ENCODE measurements around the gene CNFN.

Gene CNFN

GRCh38 chr19:42370626-42371175, 19.4 kb downstream of the CNFN start:
- DNase-seq = no peak

GRCh38 chr19:42370068-42370520, 20.0 kb downstream of the CNFN start:
- no peak for DNase-seq

- DNase-seq = no peak
Observed at GRCh38 chr19:42369433-42370067, 20.5 kb downstream of the CNFN start.

GRCh38 chr19:42368765-42369164, 21.3 kb downstream of the CNFN start:
- no peak for DNase-seq

GRCh38 chr19:42368360-42368759, 21.7 kb downstream of the CNFN start:
- DNase-seq = no peak

- DNase-seq = no peak
Observed at GRCh38 chr19:42367929-42368328, 22.2 kb downstream of the CNFN start.

GRCh38 chr19:42366673-42367072, 23.4 kb downstream of the CNFN start:
- no peak for DNase-seq

- no peak for DNase-seq
Observed at GRCh38 chr19:42363614-42364346, 26.3 kb downstream of the CNFN start.

- DNase-seq = no peak
Observed at GRCh38 chr19:42362891-42363440, 27.1 kb downstream of the CNFN start.

GRCh38 chr19:42362342-42362741, 27.8 kb downstream of the CNFN start:
- DNase-seq = no peak

GRCh38 chr19:42361545-42361910, 28.6 kb downstream of the CNFN start:
- DNase-seq = no peak

GRCh38 chr19:42360787-42361544, 29.1 kb downstream of the CNFN start:
- DNase-seq = no peak

- DNase-seq = no peak
Observed at GRCh38 chr19:42357290-42357689, 32.8 kb downstream of the CNFN start.

GRCh38 chr19:42356686-42357085, 33.4 kb downstream of the CNFN start:
- DNase-seq = no peak

- no peak for DNase-seq
Observed at GRCh38 chr19:42355896-42356295, 34.2 kb downstream of the CNFN start.

- no peak for DNase-seq
Observed at GRCh38 chr19:42353341-42354015, 36.6 kb downstream of the CNFN start.

GRCh38 chr19:42352301-42353259, 37.5 kb downstream of the CNFN start:
- DNase-seq = no peak

- no peak for DNase-seq
Observed at GRCh38 chr19:42351079-42351735, 38.9 kb downstream of the CNFN start.

GRCh38 chr19:42350417-42350816, 39.7 kb downstream of the CNFN start:
- no peak for DNase-seq

GRCh38 chr19:42349378-42350107, 40.6 kb downstream of the CNFN start:
- no peak for DNase-seq

All from activated CD4-positive, CD25-positive, alpha-beta regulatory T cell (primary cell).